GM23338 (cell line): ENCODE results near the gene CD40. TPM values are rescaled to one million over a fixed set of nuclear protein-coding genes. Genes with fewer than 3 reads are reported as not detected.
"Not testable (repeated sequence)": the region's sequence is repeated elsewhere in the genome, so short reads cannot be mapped to it uniquely, and the experiment has no call there.

Source experiments
- ATAC-seq: fragments of 200-7000 bp; cut with Tn5 transposase; 3 replicates; pipeline ENCODE4 v1.9.1; 2020
- DNase-seq: peaks from one replicate; pipeline ENCODE4 v3.0.0-alpha.2; 2015; ENCODE audit warnings: low spot score
- H2AFZ ChIP-seq: fragments of 200-600 bp; sonication (generic); 2 replicates; pipeline ENCODE4 v1.8.0; 2016; ENCODE audit warnings: antibody characterized with exemption, mild to moderate bottlenecking, moderate library complexity
- H3F3A ChIP-seq: fragments of 200-600 bp; sonication (generic); replicated peaks from 2 replicates; pipeline ENCODE4 v1.8.0; 2017; ENCODE audit warnings: antibody characterized with exemption, mixed run types, low read depth
- H3K27ac ChIP-seq: fragments of 200-600 bp; sonication (generic); 2 replicates; pipeline ENCODE4 v1.6.1; 2016; ENCODE audit warnings: low read depth
- H3K27me3 ChIP-seq: fragments of 200-600 bp; sonication (generic); 2 replicates; pipeline ENCODE4 v1.8.0; 2016; ENCODE audit warnings: mild to moderate bottlenecking, mixed run types, moderate library complexity; ENCODE audit not compliant: insufficient read depth
- H3K36me3 ChIP-seq: fragments of 200-600 bp; sonication (generic); 2 replicates; pipeline ENCODE4 v1.8.0; 2016; ENCODE audit warnings: mild to moderate bottlenecking; ENCODE audit not compliant: insufficient read depth
- H3K4me1 ChIP-seq: fragments of 200-600 bp; sonication (generic); 2 replicates; pipeline ENCODE4 v1.8.0; 2016; ENCODE audit warnings: mild to moderate bottlenecking, moderate library complexity; ENCODE audit not compliant: insufficient read depth
- H3K4me2 ChIP-seq: fragments of 200-600 bp; sonication (generic); 2 replicates; pipeline ENCODE4 v1.7.1; 2017; ENCODE audit warnings: mixed run types
- H3K4me3 ChIP-seq: fragments of 200-600 bp; sonication (generic); 2 replicates; pipeline ENCODE4 v1.6.1; 2016; ENCODE audit warnings: mixed run types
- H3K79me2 ChIP-seq: fragments of 200-600 bp; sonication (generic); replicated peaks from 2 replicates; pipeline ENCODE4 v1.8.0; 2017; ENCODE audit warnings: mild to moderate bottlenecking; ENCODE audit not compliant: insufficient read depth
- H3K9me2 ChIP-seq: fragments of 200-600 bp; sonication (generic); 2 replicates; pipeline ENCODE4 v1.8.0; 2017; ENCODE audit not compliant: insufficient read depth
- H4K20me1 ChIP-seq: fragments of 200-600 bp; sonication (generic); replicated peaks from 2 replicates; pipeline ENCODE4 v1.8.0; 2017; ENCODE audit warnings: mild to moderate bottlenecking; ENCODE audit not compliant: insufficient read depth
- H3K27ac Mint-ChIP-seq: 2 replicates; pipeline ENCODE4 v1.8.0; 2020; ENCODE audit warnings: inconsistent platforms, mild to moderate bottlenecking, moderate library complexity, mixed read lengths
- H3K27me3 Mint-ChIP-seq: 3 replicates; pipeline ENCODE4 v1.8.0; 2022; ENCODE audit warnings: low read depth, mild to moderate bottlenecking, moderate library complexity, mixed read lengths, inconsistent platforms; ENCODE audit not compliant: insufficient read depth, poor library complexity
- H3K36me3 Mint-ChIP-seq: 3 replicates; pipeline ENCODE4 v1.8.0; 2021; ENCODE audit warnings: low read depth, mild to moderate bottlenecking, inconsistent platforms, moderate library complexity, mixed read lengths
- H3K4me1 Mint-ChIP-seq: 3 replicates; pipeline ENCODE4 v1.8.0; 2020; ENCODE audit warnings: mild to moderate bottlenecking, inconsistent platforms, mixed read lengths
- H3K4me3 Mint-ChIP-seq: 3 replicates; pipeline ENCODE4 v1.8.0; 2021; ENCODE audit warnings: moderate library complexity, mild to moderate bottlenecking, inconsistent platforms, mixed read lengths
- H3K9me3 Mint-ChIP-seq: 3 replicates; pipeline ENCODE4 v1.8.0; 2020; ENCODE audit warnings: moderate library complexity, mild to moderate bottlenecking, inconsistent platforms, mixed read lengths
- CREB1 ChIP-seq: fragments of 250-450 bp; sonication (Bioruptor Pico); IDR thresholded peaks from 2 replicates; pipeline ENCODE4 v1.5.0; 2020; ENCODE audit warnings: low read depth, mild to moderate bottlenecking, moderate library complexity
- CTCF ChIP-seq, 2 experiments: fragments of 200-600 bp in 1 of 2; sonication (generic) in 1 of 2; conservative IDR thresholded peaks; 2 replicates each; pipeline versions ENCODE4 v1.5.1 to v1.6.1; 2016 to 2017; ENCODE audit warnings: antibody characterized with exemption in 2 of 2, low read depth in 2 of 2, mild to moderate bottlenecking in 2 of 2, moderate library complexity in 1 of 2
- EZH2 ChIP-seq: fragments of 200-600 bp; sonication (generic); IDR thresholded peaks from one replicate; pipeline ENCODE4 v1.8.0; 2017; ENCODE audit warnings: antibody characterized with exemption, mild to moderate bottlenecking, low read depth; ENCODE audit not compliant: unreplicated experiment
- NANOG ChIP-seq: IDR thresholded peaks from 2 replicates; pipeline ENCODE4 v1.6.1; 2016; ENCODE audit warnings: antibody characterized with exemption, borderline replicate concordance
- POLR2AphosphoS5 ChIP-seq: IDR thresholded peaks from 2 replicates; pipeline ENCODE4 v1.6.1; 2016; ENCODE audit warnings: antibody characterized with exemption, low read depth
- STAT1 ChIP-seq: IDR thresholded peaks from one replicate; pipeline ENCODE4 v1.6.1; 2016; ENCODE audit warnings: antibody characterized with exemption; ENCODE audit not compliant: unreplicated experiment
- ZNF331 ChIP-seq: fragments of 250-450 bp; sonication (Bioruptor Pico); IDR thresholded peaks from 2 replicates; pipeline ENCODE4 v1.5.0; 2020; ENCODE audit warnings: low read depth, mild to moderate bottlenecking, moderate library complexity
- polyA plus RNA-seq: library from polyadenylated mRNA; unstranded; fragments of >200 nt; fragmentation: Nextera tagmentation; extraction: Ambion mirVana; gene quantifications from 2 replicates; pipeline ENCODE4 v1.2.1, GENCODE V29; 2016
- total RNA-seq: library from RNA; depleted of rRNA; stranded (reverse); fragments of >200 nt; shearing (Covaris generic); gene quantifications from 2 replicates; pipeline ENCODE4 v1.2.3, GENCODE V29; 2014

Gene CD40
- total and polyA plus RNA-seq, 2 experiments from 2014 or later: 15.4 to 18.9 TPM

GRCh38 chr20:46093531-46093930 is 24.6 kb upstream of the CD40 start (continued):
- TF ChIP-seq CTCF (conservative IDR thresholded peaks at IDR 0.05; ENCODE audit: low read depth in 2 of 2): no peak
- TF ChIP-seq POLR2AphosphoS5: no peak
- no peak for TF ChIP-seq ZNF331 (CRISPR knock-in tag)
- TF ChIP-seq STAT1: no peak
- TF ChIP-seq NANOG: no peak

- Histone ChIP-seq H3K4me3 (peak overlapping the region; percentile 43), H3K4me2 (peak overlapping the region; percentile 69), H3K9me2 (0 out of 2 replicates have a peak, but pooled peaks cover under 1% of the 10 kb centered on the region), H3K36me3 (no peaks in the 10 kb centered on the region), H3K27me3 (peaks cover 25% of the 10 kb centered on the region), H3K27ac (no peak overlapping the region), H3K4me1 (no peaks in the 10 kb centered on the region), H4K20me1 (no peaks in the 10 kb centered on the region), H3F3A (0 out of 2 replicates have a peak, but pooled peaks cover 6% of the 10 kb centered on the region), H2AFZ (peak overlapping the region; percentile 93), H3K79me2 (no peaks in the 10 kb centered on the region)
- H3K27ac Mint-ChIP-seq: peak overlapping the region; percentile 6; the same call in 1 of the 2 replicates
- peaks cover 14% of the 10 kb centered on the region for H3K27me3 Mint-ChIP-seq
- ATAC-seq (peak; percentile 99), DNase-seq (peak; percentile 76)
- H3K36me3 Mint-ChIP-seq: no peaks in the 10 kb centered on the region
- H3K9me3 Mint-ChIP-seq: peaks cover 5% of the 10 kb centered on the region
- H3K4me1 Mint-ChIP-seq: peaks cover 3% of the 10 kb centered on the region; the same call in 2 of the 3 replicates
- H3K4me3 Mint-ChIP-seq: peak overlapping the region; percentile 38; the same call in 1 of the 3 replicates
- peak; percentile 36 to 77 for TF ChIP-seq CTCF (conservative IDR thresholded peaks at IDR 0.05; ENCODE audit: low read depth in 2 of 2)
- no peak for TF ChIP-seq EZH2
- peak; percentile 61; the same call in 1 of the 2 replicates for TF ChIP-seq CREB1 (CRISPR knock-in tag)
These were observed 18.4 kb upstream of the CD40 start for GRCh38 chr20:46099491-46100287.

- H3K36me3 ChIP-seq, H3K9me2 ChIP-seq, H3K9me3 Mint-ChIP-seq, ATAC-seq, H3K4me1 Mint-ChIP-seq, H3K36me3 Mint-ChIP-seq, H3K79me2 ChIP-seq, H3K4me2 ChIP-seq, H3K4me3 ChIP-seq, H3K4me3 Mint-ChIP-seq, H3K27ac Mint-ChIP-seq, H4K20me1 ChIP-seq, H3K27ac ChIP-seq, H3F3A ChIP-seq, DNase-seq, H3K4me1 ChIP-seq: not testable (repeated sequence)
- Histone ChIP-seq H2AFZ (peak overlapping the region; percentile 93), H3K27me3 (peaks cover 25% of the 10 kb centered on the region)
- peaks cover 14% of the 10 kb centered on the region for H3K27me3 Mint-ChIP-seq
These were observed 17.7 kb upstream of the CD40 start for GRCh38 chr20:46100444-46100843.
